GM18907 (cell line): ENCODE measurements around the gene ATP6V0B.

Source experiments
- ATAC-seq: cut with Tn5 transposase; IDR thresholded peaks from one replicate; pipeline ENCODE4 v1.9.1; 2021; ENCODE audit warnings: mild to moderate bottlenecking, moderate library complexity; ENCODE audit not compliant: unreplicated experiment

ATP6V0B gene

DNA sequence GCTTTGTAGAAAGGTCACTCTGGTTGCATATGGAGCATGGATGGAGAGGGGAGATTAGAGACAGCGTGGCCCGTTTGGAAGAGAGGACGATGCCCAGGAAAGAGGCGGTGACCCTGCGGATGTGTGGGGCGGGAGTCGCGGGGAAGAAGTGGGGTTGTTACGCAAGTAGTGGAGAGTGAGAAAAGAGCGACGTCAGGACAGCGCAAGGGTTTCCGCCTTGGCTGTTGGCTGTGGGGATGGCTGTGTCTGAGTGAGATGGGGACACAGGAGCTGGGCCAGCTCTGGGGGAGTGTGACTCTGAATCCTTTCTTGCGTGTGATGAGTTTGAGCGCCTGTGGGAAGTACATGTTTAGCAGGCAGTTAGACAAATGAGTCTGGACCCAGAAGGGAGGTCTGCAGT lies 8.0 kb downstream of the ATP6V0B start:
- ATAC-seq: no peak

DNA sequence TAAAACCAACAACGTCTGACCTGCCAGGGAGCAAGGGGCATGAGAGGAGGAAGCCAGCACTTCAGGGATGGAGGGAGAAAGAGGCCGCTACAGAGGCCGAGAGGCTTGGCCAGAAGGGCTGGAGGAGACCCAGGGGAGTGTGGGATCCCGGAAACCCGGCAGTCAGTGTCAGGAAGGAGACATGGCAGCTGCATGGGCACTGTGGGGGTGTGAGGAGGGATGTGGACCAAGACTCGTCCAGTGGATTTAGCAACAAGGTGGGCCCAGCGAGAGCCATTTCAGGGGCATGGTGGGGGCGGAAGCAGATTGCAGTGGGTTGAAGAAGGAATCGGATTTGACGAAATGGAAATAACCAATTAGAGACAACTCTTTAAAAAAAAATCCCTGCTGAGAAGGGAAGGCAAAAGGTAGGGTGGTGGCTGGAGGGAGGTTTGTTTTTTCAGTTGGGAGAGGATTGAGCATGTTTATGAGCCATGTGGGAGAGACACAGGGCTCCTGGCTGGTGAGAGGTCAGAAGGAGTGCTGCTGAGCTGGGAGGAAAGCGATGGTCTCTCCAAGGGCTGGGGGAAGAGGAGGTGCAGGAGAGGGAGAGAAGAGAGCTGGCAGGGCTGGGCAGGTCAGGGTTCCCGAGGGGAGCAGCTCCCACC lies 8.6 kb downstream of the ATP6V0B start:
- no peak for ATAC-seq

DNA sequence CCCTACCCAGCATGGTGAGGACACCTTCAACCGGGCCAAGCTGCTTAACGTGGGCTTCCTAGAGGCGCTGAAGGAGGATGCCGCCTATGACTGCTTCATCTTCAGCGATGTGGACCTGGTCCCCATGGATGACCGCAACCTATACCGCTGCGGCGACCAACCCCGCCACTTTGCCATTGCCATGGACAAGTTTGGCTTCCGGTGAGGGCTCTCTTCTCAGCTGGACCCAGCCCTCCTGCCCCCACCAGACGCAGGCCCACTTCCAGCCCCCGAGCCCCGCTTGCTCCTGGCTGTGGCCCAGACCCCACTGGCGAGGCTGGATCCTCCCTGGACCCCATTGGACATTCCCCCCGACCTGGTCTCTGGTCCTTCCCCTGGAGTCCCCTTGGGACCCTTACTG lies 10.1 kb downstream of the ATP6V0B start:
- no peak for ATAC-seq

DNA sequence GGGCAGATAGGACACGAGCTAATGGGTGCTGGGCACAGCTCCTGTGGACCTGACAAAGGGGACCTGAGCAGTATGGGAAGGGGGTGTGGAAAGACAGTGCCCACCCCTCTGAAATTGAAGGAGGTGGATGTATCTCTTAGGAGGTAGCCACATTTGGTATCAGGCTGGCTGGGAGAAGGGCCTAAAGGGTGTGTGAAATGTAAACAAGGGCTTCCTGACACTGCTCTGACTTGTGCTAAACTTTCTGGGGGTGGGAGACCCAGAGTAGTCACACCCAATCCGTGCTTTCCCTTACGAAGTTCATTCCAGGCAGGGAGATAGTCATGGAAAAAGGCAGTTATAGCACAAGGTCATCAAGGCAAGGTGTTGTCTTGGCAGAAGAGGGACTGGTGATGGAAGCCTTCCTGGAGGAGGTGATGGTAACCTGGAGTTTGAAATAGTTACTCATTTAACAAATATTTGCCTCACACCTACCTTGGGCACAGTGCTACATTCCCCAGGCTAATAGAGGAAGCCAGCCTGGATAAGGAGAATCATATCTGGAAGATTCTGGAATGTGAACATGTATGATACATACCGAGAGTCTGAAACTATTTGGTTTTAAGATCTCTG lies 11.3 kb downstream of the ATP6V0B start:
- ATAC-seq: no peak

DNA sequence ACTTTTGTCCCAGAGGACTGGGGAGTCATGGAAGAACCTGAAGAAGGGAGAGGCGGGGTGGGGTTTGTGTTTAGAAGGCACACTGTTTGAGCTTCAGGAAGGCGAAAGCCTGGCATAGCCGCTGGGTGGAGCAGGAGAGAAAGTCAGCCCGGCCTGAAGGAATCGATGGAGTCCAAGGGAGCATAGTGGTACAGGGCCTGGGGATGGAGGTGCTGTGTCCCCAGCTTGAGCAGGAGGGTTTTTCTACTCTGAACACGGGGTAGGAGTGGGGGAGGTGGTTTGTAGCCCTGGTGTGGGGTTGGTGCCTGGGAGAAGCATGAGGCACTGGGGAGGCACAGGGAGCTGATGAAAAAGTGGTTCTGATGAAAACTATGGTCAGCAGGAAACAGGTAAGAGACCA lies 12.0 kb downstream of the ATP6V0B start:
- ATAC-seq: no peak

DNA sequence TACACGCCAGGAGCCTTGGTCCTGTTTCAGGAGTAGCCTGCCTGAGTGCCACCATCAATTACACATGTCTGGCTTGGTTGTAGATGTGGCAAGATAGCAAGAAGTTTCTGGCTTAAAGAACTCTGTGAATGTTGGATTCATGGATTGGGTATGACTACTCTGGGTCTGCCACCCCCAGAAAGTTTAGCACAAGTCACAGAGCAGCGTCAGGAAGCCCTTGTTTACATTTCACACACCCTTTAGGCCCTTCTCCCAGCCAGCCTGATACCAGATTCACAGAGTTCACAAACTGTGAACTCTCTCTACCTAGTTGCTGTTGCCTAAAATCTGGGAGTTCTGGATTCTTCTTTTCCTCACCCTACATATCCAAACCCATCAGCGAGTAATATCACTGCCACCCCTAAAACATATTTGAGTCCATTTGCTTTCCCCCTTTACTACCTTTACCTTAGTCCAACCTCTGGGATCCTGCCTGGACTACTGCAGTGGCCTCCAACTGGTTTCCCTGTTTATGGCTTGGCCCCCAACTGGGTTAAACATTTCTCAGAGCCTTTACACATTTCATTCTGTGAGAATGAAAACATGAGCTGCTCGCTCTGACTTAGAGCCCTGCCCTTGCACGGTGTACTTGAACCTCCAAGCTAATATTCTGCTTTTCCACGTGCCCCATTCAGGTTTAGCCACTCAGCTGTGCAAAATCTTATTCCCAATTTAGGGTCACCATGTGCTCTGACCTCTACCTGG lies 12.6 kb downstream of the ATP6V0B start:
- ATAC-seq: no peak

DNA sequence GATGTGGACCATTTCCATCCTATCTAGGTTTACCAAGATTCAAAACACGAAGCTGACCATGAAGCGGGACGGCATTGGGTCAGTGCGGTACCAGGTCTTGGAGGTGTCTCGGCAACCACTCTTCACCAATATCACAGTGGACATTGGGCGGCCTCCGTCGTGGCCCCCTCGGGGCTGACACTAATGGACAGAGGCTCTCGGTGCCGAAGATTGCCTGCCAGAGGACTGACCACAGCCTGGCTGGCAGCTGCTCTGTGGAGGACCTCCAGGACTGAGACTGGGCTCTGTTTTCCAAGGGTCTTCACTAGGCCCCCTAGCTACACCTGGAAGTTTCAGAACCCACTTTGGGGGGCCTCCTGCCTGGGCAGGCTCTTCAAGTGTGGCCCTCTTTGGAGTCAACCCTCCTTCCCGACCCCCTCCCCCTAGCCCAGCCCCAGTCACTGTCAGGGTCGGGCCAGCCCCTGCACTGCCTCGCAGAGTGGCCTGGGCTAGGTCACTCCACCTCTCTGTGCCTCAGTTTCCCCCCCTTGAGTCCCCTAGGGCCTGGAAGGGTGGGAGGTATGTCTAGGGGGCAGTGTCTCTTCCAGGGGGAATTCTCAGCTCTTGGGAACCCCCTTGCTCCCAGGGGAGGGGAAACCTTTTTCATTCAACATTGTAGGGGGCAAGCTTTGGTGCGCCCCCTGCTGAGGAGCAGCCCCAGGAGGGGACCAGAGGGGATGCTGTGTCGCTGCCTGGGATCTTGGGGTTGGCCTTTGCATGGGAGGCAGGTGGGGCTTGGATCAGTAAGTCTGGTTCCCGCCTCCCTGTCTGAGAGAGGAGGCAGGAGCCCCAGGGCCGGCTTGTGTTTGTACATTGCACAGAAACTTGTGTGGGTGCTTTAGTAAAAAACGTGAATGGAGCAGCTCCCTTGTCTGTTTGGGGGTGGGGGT lies 15.8 kb downstream of the ATP6V0B start:
- ATAC-seq: no peak

DNA sequence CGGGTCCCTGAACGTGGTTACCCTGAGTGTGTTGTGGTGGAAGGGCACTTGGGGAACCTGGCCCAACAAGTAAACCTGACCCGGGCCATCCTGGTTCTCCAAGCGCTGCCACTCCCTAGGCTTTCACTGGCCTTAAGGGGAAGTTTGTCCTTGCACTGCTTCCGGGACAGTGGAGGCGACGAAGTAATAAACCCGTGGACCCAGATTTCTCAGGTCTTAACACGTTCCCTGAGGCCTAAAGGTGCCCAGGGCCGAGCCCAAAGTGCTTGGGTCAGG lies 16.4 kb downstream of the ATP6V0B start:
- ATAC-seq: no peak

DNA sequence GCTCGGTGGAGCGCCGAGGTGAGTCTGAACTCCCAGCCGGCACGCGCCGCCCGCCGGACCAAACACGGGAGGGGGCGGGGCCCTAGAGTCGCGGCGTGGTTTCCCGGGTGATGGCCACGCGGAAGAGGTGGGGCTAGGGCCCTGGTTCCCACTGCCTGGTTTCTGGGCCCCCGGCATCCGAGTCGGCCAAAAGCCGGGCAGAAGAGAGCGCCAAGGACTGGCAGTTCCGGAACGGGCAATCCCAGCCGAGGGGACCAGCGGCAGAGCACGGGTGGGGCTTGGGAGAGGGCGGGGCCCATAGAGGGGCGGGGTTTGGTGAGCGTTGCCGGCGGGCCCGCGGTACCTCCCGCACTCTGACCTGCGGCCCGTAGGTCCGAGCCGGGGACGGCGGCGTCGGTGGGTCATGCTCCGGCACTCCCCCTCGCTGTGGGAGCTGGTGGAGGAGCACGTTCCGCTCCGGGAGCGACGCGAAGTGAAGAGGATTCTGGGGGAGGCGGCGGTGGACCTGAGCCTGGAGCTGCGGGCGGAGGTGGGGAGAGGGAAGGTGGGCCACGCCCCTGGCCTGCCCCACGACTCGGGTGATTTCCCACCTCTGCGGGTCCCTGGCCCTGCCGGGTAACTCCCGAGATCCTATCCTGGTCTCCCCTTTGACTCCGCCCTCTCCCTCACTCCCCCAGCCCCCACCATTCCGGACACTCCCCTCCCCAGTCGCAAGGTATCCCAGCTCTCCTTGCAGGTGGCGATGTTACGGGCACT lies 16.9 kb downstream of the ATP6V0B start, which contains the start of gene CCDC24:
Gene CCDC24, plus strand, starts transcription at position 124 of the 756 bp plus-strand sequence. Its CDS starts 280 bp downstream, at position 404.
- ATAC-seq: peak; percentile 72

DNA sequence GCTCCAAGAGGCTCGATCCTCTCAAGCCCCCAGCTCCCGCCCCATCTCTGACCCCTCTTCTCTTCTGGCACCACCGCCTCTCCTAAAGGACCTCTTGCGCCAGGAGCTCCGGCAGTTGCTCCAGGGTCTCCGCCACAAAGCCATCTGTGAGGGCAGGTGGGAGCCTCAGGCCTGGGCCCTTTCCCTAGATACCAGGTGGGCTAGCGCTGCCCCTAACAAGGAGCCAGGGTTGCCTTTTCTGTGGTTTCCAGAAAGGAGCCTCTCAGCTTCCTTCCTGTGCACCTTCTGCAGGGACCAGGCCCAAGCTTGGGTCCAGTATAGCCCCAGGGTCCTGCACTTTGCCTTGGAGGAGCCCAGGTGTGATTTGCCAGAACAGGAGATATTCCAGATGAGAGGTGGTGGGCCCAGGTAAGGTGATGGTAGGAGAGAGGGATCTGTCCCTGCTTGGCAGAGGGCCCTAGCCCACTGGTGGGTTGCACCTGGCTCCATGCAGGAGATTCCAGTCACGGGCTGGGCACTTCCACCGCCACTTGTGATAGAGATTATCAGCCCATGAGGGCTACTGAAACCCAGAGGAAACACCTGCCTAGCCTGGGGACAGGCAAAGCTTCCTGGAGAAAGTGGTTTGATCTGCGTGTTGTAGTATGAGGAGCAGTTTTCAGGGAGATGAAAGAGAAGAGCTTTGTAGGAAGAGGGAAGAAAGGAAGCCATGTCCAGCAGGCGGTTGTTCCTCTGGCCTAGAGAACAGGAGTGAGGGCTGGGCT lies 17.7 kb downstream of the ATP6V0B start:
- ATAC-seq: no peak

DNA sequence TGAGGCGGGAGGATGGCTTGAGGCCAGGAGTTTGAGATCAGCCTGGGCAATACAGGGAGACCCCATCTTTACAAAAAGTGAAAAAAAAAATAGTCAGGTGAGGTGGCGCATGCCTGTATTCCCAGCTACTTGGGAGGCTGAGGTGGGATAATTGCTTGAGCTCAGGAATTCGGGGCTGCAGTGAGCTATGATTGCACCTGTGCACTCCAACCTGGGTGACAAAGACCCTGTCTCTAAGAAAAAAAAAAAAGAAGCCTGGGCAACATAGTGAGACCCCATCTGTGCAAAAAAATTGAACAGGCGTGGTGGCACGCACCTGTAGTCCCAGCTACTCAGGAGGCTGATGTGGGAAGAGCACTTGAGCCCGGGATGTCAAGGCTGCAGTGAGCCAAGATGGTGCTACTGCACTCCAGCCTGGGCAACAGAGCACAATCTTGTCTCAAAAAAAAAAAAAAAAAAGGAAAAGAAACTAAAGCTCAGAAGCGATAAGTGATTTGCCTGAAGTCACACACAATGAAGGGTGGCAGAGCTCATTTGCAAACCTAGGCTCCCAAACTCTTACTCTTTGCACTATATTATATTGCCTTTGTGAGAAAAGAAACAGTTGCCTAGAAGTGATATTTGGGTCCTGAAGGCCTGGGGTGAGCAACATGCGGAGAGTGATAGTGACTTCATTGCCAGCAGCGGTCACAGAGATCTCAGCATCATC lies 18.6 kb downstream of the ATP6V0B start:
- ATAC-seq: no peak

DNA sequence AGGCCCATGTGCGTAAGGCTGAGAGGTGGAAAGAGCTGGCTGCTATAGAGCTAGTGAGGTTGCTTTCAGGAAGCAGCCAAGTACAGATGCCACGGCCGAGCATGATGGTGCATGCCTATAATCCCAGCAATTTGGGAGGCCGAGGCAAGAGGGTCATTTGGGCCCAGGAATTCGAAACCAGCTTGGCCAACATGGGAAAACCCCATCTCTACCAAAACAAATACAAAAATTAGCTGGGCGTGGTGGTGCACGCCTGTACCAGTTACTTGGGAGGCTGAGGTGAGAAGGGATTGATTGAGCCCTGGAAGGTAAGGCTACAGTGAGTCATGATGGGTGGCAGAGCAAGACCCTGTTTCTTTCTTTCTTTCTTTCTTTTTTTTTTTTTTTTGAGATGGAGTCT lies 19.3 kb downstream of the ATP6V0B start:
- ATAC-seq: no peak

DNA sequence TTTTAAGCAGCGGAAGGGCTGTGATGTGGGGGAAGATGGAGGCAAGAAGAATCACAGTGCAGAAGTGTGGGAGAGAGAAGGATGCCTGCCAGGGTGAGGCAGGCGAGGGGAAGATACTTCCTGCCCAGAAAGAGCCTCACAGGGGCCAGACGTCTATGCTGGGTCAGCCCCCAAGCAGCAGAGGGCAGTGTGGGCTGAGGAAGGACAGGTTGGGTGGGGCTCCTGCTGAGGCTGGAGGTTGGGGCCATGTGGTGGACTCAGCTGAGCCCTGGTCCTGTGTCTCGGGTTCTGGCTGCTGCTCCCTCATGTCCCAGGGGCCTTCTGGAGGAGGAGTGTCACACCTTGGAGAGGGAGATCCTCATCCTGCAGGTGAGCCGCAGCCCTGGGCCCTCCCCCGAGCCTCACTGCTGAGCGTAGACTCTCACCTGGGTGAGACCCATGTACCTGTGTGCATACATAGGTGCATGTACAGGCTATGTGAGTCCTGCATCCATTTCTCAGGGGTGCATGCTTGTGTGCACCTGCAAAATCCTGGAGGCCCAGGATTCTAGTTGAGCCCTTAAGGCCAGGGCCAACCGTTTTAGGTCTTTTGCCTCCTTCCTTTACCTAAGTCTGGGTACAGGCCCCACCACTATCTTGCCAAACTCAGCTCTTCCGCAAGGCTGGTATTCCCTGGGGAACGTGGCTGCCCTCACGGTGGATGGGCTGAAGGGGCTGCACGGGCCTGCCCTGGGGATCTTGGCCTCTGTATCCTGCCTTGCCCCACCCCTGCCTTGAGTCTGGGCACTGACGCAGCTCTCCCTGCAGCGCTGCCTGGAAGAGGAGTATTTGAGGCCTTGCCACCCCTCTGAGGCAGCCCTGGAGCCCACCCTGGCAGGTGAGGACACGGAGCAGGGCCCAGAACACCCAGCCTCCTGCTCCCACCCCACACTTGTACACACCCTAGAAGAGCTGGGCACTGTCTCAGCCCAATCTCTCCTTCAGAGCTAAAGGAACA lies 20.3 kb downstream of the ATP6V0B start:
- ATAC-seq: no peak

DNA sequence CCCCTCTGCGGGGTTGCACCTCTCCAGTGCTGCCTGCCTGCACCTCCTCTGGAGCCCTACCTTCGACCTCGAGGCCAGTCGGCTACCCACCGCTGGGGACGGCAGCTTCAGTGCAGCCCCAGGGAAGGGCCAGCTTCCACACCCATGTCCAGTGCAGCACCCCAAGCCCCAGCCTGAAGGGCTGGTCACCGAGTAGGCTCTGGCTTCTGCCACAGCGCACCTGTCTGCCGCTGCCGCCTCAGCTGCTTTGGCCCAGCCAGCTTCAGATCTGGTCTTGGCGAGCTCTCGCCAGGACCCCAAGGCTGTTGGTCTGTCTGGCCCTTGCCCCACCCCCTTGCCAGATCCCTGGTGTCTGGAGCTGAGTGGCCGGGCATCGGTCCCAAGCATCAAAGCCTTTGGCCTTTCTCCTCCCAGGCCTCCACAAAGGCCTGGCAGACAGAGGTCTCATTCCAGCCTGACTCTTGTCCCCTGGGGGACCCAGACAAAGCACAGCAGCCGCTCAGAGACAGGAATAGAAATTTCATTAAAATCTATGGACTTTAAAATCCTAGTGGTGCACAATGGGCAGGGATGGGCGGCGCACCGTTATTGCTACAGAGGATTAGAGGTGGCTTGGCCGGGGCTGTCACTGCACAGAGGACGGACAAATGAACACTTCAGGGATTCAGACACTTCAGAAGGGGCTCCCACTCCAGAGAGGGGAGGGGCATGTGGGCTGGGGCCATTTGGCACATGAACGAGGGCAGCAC lies 21.4 kb downstream of the ATP6V0B start:
- no peak for ATAC-seq

DNA sequence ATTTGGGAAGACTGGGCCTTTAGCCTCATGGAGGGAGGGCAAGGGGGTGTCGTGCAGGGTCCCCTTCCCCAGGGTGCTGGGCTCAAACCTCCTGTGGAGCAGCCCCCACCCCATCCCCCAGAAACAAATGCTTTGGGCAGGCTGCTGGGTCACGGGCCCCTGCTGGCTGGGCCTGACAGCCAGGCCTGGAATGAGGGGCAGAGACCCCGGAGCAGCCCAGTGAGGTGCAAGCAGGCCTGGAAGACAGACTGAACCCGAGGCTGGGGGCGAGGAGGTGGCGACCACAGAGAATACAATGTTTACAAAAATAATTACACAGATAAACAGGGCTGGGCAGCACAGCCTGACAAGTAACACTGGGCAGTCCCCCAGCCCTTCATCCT lies 22.0 kb downstream of the ATP6V0B start:
- ATAC-seq: no peak

DNA sequence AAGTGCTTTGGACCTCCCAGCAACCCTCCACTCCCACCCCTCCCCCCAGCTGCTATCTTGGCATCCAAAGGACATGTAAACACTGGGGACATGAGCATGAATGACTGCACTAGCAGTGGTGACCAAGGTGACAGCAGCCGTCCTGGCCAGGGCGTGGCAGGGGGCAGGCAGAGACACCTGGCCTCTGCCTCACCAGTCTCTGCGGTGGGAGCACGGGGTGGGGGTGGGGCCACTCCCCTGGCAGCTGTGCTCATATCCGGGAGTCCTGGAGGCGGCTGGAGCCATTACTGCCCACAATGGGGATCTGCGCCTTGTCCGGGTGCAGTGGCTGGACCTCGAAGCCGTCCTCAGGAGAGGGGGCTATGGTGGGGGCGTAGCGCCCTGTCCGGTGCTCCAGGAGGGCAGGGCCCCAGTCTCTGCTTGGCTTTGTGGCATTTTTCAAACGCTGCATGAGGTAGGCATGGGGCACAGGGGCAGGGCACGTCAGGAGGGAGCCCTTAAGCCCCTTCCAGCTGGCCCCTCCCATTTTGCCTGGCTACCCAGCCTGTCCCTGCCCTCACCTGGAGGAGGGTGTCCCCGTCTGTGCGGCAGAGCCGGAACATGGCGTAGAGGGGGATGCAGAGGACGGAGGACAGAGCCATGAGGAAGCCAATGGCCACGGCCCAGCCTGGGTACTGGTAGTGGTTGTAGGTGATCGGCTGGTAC lies 22.7 kb downstream of the ATP6V0B start:
- no peak for ATAC-seq

DNA sequence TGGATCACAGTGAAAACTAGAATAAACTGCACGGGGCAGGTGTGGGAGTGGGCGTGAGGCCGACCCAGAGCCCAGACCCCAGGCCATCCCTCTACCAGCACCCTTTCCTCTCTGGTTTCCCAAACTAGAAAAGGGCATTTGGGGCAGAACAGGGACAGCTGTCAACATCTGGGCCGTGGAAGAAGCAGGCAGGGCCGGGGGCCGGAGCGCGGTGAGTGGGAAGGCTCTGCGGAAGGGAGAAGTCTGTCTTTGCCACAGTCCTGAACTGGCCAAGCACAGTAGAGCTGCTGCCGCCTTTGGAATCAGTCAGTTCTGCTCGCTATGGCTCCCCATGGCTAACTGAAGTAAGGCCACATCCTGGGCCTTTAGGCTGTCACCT lies 23.2 kb downstream of the ATP6V0B start:
- no peak for ATAC-seq
